Subcutaneous adipose tissue (tissue), 4 donors: ENCODE results near the gene KRT2. TPM values are rescaled to one million over a fixed set of nuclear protein-coding genes. Genes with fewer than 3 reads are reported as not detected.

Experiments used
- total RNA-seq, 4 donors: library from RNA; depleted of rRNA; stranded (reverse); fragments of >200 nt; gene quantifications; one replicate each; pipeline ENCODE4 v1.1.0, GENCODE V29; 2016
- TF ChIP-seq, protein P1 (sequence below): fragments of 450-650 bp; IDR thresholded peaks from one replicate; pipeline ENCODE4 v1.5.1; 2016; ENCODE audit warnings: low read depth, mild to moderate bottlenecking, control low read depth, antibody characterized with exemption, moderate library complexity

The KRT2 gene
- total RNA-seq, 4 donors from 2014 or later = not detected

DNA sequence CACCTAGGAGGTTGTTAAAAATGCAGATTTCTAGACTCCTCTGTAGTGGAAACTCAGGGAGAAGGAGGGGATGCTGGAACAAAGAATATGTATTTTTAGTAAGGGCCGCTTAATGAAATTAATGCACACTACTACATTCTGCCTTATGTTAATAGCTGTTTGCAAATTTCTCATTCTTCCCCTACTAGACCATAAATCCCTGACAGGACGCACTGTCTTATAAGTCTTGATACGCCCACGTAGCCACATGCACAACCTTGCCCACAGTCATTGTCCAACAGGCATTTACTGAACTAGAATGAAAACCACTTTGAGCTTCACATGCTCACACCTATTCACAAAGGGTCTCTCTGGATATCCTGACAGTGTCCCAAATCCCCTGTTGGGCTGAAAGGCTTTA is 10.5 kb downstream of the KRT2 start:
- TF ChIP-seq, protein P1, sequence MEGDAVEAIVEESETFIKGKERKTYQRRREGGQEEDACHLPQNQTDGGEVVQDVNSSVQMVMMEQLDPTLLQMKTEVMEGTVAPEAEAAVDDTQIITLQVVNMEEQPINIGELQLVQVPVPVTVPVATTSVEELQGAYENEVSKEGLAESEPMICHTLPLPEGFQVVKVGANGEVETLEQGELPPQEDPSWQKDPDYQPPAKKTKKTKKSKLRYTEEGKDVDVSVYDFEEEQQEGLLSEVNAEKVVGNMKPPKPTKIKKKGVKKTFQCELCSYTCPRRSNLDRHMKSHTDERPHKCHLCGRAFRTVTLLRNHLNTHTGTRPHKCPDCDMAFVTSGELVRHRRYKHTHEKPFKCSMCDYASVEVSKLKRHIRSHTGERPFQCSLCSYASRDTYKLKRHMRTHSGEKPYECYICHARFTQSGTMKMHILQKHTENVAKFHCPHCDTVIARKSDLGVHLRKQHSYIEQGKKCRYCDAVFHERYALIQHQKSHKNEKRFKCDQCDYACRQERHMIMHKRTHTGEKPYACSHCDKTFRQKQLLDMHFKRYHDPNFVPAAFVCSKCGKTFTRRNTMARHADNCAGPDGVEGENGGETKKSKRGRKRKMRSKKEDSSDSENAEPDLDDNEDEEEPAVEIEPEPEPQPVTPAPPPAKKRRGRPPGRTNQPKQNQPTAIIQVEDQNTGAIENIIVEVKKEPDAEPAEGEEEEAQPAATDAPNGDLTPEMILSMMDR = no peak

DNA sequence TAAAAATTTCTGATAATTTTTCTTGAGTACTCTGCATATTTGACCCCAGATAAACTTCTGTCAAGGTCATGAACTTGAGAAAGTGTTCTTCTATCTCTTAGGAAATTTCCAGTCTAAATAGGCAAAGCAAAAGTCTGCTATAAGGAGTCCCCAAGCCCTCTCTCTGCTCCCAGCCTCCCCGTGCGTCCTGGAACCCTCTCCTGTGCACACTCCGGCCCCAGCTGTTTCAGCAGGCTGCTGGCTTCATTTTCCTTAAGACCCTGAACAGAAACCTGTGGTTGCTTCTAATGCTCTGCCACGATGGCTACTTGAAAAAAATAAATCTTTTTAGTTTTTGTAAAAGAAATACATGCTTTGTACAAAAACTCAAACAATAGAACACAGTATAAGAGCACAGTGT is 14.7 kb downstream of the KRT2 start:
- TF ChIP-seq, protein P1 = no peak

DNA sequence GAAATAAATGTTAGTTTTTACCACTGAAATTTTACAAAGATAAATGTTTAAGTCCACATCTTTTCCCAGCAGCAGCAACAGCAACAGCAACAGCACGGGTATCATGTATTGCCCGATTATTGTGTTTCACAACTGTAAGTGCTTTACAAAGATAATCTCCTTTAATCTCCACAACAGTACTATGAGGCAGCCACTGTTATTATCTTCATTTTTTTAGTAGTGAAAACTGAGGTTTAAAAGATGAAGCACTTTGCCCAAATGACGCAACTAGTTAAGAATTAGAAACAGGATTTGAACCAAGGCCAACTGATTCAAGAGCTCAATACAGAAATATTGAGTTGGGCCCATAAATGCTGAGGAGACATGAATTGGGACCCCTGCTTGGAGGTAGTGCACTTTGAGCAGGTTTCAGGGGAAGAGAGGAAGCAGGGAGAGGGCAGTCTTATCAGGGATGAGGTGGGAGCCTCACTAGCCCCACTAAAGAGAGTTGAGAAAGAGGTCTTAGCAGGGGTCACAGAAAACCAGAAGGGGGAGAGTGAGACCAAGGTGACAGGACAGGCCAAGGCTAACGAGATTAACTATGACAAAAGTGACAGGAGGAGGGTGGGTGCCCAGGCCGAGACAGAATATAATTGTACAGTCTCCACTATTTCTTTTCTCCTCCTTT is 15.3 kb downstream of the KRT2 start:
- TF ChIP-seq, protein P1 = no peak

DNA sequence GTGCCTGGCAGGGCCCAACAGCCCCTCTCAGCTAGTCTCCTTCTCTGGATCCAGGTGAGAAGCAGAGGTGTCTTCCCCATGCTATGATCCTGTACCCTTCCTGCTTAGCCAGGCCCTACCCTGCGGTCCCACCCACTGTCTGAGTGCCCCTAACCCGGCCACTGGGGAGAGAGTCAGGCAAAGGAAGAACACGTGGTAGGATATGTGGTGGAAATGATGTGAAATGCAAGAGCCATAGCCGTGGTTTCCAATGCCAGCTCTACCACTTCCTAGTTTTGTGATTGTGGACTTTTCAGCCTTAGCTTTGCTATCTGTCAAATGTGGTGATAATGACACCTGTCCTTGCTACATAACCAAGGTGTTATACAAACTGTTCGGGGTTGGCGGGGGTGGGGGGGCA is 15.8 kb downstream of the KRT2 start:
- TF ChIP-seq, protein P1 = no peak

DNA sequence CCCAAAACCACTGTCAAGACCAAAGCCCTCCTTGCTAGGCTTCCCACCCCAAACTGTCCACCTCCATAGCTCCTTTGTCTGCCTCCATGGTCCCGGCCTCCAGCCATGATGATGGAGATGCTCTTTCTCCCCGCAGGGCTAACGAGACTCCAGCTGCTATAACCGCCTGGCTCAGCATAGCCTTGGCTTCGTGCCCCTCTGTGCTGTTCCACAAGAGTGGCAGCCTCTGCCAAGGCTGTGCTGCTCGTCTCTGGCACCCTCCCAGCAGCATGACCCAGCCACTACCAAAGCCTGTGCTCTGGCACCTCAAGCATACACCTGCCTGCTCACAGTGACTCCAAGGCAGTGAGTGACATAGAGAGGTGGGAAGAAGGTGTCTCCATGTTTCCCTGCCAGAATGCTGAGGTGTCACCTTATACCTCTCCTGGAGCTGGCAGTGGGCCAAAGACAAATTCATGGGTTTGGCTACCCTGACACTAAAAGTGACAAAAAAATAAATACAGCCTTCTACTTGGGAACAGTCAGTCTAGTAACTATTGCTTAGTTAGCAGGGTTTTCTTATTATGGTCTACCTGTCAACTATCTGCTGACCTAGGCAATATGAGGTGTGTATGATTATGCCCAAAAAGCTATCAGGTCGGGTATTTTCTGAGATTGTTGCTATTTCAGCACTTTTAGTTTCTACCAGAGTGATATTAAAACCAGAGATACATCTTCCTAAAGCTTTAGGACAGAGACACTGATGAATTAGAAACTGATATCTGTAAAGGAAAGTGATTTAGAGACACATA is 17.6 kb downstream of the KRT2 start:
- TF ChIP-seq, protein P1 = no peak

DNA sequence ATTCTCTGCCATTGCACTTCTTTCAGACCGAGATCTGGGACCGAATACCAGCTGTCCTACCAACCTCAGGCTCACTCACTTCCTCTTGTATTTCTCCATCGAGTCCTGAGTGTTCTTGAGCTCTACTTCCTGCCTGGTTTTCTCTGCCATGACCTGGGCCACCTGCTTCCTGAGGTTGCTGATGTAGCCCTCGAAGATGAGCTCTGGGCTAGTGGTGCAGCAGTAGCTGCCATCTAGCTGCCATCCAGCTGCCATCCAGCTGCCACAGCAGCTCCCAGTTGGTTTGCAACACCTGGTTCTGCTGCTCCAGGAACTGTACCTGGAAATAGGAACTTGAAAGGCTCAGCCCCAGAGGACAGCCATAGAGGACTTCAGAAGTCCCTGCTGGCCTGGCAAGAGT is 18.6 kb downstream of the KRT2 start:
- TF ChIP-seq, protein P1 = no peak

DNA sequence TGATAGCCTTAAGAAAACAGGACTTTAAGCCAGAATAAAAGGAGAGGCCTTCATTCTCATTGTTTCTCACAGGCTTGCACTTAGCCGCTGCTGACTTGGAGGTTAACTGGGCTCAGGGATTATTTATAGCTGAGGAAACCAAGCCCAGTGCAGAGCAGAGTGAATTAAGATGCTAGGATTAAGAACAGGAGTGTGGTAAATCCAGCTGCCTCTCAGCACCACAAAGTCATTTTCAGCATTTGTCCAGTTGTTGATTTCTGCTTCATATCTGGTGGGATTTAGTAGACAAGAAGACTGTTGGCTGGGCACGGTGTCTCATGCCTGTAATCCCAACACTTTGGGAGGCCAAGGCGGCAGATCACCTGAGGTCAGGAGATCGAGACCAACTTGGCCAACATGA is 19.4 kb downstream of the KRT2 start:
- TF ChIP-seq, protein P1 = no peak
